ENCODE measurements around the gene ATG7.
"Not testable (repeated sequence)": the region's sequence is repeated elsewhere in the genome, so short reads cannot be mapped to it uniquely, and the experiment has no call there.

DNA sequence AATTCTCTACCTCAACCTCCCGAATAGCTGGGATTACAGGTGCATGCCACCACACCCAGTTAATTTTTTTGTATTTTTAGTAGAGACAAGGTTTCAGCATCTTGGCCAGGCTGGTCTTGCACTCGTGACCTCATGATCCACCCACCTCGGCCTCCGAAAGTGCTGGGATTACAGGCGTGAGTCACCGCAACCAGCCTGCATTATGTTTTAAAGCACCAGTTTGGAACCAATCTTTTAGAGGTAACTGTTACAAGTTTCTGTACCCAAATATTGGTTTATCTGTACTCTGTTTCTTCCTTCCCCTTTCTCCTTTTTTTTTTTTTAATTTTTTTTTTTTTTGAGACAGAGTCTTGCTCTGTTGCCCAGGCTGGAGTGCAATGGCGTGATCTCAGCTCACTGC, 169.1 kb downstream of the ATG7 start:
- TF ChIP-seq, protein P1, sequence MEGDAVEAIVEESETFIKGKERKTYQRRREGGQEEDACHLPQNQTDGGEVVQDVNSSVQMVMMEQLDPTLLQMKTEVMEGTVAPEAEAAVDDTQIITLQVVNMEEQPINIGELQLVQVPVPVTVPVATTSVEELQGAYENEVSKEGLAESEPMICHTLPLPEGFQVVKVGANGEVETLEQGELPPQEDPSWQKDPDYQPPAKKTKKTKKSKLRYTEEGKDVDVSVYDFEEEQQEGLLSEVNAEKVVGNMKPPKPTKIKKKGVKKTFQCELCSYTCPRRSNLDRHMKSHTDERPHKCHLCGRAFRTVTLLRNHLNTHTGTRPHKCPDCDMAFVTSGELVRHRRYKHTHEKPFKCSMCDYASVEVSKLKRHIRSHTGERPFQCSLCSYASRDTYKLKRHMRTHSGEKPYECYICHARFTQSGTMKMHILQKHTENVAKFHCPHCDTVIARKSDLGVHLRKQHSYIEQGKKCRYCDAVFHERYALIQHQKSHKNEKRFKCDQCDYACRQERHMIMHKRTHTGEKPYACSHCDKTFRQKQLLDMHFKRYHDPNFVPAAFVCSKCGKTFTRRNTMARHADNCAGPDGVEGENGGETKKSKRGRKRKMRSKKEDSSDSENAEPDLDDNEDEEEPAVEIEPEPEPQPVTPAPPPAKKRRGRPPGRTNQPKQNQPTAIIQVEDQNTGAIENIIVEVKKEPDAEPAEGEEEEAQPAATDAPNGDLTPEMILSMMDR (optimal IDR thresholded peaks at IDR 0.05 in 1 of 3, IDR thresholded peaks at IDR 0.05 in 1 of 3, conservative IDR thresholded peaks at IDR 0.05 in 1 of 3; ENCODE audit: extremely low read depth in 1 of 3, insufficient read depth in 2 of 3, low read length in 3 of 3): not testable (repeated sequence)
- not testable (repeated sequence) for TF ChIP-seq EZH2 (IDR thresholded peaks at IDR 0.05; ENCODE audit: low read length)

Data from keratinocyte (primary cell).